T-helper 1 cell treated with Interleukin-12 subunit alpha and Interleukin-12 subunit beta and Interleukin-4 antibody, amounts not matched to agents 30 ng/mL and 1 ng/mL, for 36 hours (primary cell): Measurements from ENCODE around the gene RPH3AL. TPM values are rescaled to one million over a fixed set of nuclear protein-coding genes. Genes with fewer than 3 reads are reported as not detected.

Experiments
- intact Hi-C: fragments of 100-400 bp; cut with micrococcal nuclease; formaldehyde crosslinking; loops from one replicate; pipeline ENCODE4 v1.15.1; 2024
- total RNA-seq: library from RNA; stranded (reverse); gene quantifications from 2 replicates; pipeline ENCODE4 v1.2.3, GENCODE V29; 2022

RPH3AL gene
- total RNA-seq, 1 donor from 2014 or later, result 2.6 TPM

DNA sequence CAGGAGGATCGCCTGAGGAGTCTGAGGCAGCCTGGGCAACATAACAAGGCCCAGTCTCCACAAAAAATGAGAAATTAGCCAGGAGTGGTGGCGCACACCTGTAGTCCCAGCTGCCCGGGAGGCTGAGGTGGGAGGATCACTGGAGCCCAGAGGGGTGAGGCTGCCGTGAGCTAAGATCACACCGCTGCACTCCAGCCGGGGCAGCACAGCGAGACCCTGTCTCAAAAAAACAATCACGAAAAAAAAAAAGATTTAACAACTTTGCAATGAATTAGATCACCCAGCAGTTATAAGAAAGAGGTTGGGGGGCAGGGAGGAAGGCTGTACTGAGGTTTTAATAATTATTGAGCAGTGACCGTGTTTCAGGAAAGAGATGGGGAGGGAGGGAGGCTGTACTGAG is 49.4 kb downstream of the RPH3AL start:
- intact Hi-C loops, result no loop called here

- intact Hi-C loops, result no loop called here
These were observed 50.3 kb downstream of the RPH3AL start for GRCh38 chr17:302300-302698.

- intact Hi-C loops, result no loop called here
These were observed 50.8 kb downstream of the RPH3AL start for GRCh38 chr17:301681-302299.

DNA sequence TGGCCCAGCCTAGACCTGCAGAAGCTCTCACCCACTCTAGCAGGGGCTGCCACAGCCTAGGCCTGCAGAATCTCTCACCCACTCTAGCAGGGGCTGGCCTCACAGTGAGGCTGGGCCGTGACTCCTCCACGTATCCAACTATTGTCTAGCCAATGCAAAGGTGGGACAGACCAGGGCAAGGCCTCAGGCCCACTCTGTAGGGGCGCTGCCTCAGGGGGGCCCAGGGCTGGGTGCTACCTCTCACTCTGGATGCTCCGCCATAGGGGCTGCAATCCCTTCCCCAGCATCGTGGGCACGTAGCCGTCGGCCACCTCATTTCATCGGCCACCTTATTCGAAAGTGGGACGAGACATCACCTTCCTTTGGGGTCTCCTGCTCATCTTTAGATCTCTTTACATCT is 51.7 kb downstream of the RPH3AL start:
- intact Hi-C loops, result no loop called here

DNA sequence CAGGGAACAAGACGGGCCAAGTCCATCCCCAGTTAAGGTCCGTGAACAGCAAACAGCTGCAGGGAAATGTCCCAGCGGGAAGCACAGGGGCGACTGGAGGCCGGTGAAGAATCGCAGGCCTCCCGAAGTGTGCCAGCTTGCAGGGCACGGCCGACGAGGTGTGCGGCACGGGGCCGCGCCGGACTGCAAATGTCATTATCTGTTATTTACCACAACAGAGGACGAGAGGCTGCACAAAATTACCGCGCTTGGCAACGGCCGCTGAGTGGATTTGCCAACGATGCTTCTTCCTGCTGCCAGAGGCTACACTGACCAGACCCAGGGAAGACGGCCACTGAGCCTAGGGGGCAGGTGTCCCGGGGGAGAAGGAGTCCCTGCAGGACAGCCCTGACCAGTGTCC is 53.1 kb downstream of the RPH3AL start:
- intact Hi-C loops, result no loop called here

DNA sequence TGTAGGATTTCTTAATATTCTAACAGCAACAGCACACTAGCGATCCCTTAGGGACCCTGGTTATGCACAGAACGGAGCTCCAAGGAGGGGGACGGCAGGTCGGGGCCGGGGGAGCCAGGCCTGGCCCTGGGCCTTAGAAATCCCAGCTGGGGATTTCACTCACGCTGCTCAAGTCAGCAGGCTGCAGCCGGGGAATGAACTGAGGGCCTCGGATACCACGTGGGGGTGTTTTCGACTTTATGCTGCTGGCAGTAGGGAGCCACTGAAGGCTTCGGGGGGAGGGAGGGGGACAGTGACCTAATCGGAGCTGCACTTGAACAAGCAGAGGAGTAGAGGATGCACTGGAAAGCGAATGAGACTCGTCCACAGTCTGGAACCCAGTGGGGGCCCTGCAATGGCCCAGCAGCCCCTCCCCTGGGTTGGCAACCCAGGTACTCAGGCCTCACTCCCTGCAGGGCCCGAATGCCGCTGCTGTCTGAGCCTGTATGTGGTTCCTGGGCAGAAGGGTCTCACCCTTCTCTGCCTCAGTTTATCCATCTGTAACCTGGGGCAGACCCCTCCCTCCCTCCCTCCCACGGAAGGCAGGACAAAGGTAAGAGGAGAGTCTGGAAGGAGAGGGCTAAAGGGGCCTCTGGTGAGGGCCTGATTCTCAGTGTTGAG is 53.7 kb downstream of the RPH3AL start:
- intact Hi-C loops, result no loop called here

DNA sequence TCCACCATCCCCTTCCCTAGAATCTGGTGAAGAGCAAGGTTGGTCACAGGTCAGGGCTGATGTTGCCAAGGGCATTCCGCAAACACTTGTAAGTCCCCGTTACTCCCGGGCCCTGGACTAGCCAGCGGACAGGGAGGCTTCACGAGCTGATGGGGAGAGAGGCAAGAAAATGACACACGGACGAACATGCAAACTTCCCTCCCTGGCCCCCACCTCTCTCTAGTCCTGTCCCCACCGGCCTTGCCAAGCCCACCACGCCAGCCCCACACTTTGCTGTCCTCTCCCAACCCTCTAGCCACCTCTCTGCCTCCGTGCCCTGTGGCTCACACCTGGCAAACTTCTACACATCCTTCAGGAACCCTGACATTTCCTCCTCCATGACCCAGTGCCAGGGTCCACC is 54.8 kb downstream of the RPH3AL start:
- intact Hi-C loops, result no loop called here

GRCh38 chr17:296906-297690 is 55.5 kb downstream of the RPH3AL start:
- intact Hi-C loops, result no loop called here

DNA sequence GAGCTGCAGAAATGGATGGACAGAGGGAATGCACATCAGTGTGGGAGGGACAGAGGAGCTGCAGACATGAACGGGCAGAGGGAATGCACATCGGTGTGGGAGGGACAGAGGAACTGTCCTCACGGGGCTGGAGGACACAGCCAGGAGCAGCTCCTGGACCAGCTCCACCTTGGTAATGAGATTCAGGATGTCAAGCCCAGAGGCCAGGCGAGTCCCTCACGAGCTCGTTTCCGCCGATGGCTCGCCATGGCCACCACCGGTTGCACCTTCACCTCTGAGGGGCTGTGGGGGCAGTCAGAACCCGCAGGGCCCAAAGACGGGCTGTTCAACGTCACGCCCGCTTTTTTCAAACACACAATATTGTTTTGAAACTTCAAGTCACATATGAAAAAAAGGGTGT is 56.2 kb downstream of the RPH3AL start:
- intact Hi-C loops, result no loop called here

DNA sequence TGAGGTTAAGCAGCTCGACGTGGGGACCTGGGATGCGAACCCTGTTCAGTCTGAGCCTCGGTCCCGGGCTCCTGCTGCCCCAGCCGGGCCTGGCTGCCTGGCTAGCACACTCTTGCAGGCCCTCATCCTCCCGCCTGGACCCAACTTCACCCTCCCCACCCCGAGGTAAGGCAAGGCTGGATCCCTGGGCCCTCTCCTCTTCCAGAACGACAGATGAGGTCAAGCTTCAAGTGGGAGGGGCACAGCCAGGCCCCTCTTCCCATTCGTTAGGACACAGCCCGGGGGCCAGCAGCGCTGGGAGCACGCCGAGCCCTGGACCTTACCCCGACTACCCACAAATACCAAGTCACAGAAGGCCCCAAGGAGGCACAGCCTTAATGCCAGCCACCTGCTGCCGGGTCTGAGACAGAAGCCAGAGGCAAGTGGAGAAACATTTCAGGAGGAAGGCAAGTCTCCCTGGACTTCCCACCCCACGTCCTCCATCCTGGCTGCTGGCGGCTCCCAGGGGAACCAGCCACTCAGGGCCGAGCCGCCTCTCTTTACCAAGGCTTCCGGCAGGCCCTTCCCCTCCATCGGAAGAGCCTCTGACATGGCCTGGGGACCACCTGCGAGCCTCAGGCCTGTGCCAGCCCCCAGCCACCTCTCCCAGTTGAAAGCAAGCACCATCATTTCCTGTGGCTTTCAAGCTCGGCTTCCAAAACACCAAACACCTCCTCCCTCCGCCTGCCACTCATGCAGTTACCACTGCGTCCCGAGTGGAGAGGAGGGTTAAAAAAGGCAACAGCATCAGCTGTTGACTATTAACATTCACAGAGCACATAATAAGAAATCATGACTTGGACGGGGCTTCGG is 59.9 kb downstream of the RPH3AL start:
- intact Hi-C loops, result no loop called here

DNA sequence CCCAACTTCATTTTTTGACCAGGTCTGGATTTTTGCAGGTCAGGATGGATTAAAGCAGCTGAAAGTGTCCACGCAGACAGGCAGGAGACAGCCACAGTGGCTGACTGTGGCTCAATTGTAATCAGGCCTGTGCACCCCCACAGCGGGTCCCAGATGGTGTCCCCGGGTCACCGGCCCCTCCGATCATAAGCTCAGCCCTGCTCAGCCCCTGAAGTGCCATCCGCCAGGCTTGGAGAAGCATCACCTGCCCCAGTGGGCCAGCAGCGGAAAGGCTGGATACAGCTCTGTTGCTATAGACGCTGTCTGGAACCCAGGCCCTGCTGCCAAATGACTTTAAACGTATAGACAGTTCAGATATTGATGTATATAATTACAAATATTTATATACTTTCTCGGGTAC is 60.6 kb downstream of the RPH3AL start:
- intact Hi-C loops, result no loop called here

DNA sequence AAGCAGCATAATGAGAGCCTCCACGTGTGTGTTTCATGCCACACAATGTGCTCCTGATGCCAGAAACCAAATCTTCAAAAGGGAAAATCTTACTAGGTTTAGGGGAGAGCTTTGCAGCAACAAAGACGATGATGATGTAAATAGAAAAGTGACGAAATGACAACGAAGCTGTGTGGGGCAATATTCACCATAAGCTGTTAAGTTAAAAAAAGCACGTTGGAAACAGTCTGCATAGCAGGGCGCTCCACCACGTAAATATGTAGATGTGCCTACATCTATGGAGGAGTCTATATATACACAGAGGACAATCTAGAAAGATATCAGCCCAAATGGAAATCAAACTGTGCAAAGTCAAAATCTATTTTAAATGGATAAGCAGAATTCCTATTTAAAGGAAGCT is 61.0 kb downstream of the RPH3AL start:
- intact Hi-C loops, result no loop called here

DNA sequence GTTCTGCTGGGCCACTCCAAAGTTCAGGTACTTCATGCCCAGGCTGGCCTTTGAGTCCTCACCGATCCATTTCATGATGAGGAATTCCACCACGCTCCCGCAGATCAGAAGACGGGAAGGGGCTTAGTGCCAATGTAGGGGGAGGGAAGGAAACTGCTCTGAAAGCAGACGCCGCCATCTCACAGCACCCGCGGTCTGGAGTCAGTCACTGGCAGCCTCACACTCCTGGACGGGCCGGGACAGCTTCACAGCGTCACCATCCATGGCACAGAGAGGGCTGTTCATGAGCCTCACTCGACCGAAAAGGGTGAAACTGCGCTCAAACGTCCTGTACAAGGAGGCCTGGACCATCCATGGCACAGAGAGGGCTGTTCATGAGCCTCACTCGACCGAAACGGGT is 62.0 kb downstream of the RPH3AL start:
- intact Hi-C loops, result no loop called here

DNA sequence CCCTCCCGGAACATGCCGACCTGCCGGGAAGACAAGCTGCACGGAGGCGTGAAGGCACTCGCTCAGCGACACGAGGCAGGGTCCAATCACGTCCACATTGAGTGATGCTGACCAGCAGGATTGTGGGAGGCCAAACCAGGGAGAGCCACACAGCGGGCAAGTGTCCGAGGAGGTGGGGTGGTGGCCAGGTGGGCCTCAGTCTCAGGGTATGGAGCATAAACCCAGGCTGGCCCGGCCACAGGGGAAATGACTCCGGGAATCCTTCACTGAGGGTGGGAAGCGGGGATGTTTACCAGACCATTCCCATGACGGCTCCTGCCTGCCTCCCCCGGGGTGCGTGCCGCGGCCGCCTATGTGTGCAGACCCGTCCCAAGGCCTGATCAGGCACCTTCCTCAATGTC is 62.5 kb downstream of the RPH3AL start:
- intact Hi-C loops, result no loop called here

DNA sequence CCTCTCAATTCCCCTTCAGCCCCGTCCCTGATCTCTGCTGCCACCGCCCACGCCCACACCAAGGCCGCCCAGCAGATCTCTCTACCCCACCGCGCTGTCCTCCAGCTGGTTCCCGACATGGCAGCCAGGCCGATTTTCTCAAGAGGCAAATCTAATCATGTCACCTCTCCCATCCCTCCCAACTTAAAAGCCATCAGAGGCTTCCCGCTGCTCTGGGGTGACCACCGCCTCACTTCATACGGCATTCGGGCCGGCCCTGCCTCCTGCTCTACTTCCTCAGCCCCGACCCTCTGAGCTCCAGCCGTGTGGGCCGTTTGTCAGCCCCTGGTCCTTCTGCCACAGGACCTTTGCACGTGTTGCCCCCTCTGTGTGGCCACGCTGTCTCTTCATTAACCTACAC is 63.2 kb downstream of the RPH3AL start:
- intact Hi-C loops, result no loop called here

- intact Hi-C loops, result no loop called here
These were observed 63.7 kb downstream of the RPH3AL start for GRCh38 chr17:288802-289356.

DNA sequence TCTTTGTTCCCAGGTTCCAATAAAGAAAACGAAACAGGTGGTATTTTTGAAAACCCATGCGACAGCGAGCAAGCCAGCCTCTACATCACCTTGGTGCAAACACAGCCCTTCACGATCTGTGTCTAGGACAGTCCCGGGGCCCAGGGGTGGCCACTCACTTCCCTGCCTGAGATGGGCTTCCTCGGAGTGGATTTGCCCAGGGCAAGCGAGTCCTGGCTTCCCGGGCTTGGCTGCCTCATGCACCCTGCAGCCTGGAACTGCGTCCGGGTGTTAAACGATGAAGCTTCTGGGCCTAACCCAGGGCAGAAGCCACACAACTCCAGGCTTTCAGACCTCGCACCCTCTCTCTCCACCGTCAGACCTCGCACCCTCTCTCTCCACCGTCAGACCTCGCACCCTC is 66.0 kb downstream of the RPH3AL start:
- intact Hi-C loops, result no loop called here

GRCh38 chr17:285751-286422 is 66.7 kb downstream of the RPH3AL start:
- intact Hi-C loops, result no loop called here

- intact Hi-C loops, result no loop called here
These were observed 67.8 kb downstream of the RPH3AL start for GRCh38 chr17:284676-285355.
